Spleen (tissue), 7 donors: ENCODE data around the gene PTPN11.

Source experiments
- CTCF ChIP-seq, 11 experiments: fragments of 200-600 bp in 7 of 11; fragments of 450-650 bp in 4 of 11; sonication (generic) in 4 of 11; IDR thresholded peaks in 8 of 11; conservative IDR thresholded peaks in 3 of 11; 1 replicate in 7 of 11; 2 replicates in 4 of 11; pipeline versions ENCODE4 v1.4.0 to v1.8.0; 2016 to 2021; ENCODE audit warnings: antibody characterized with exemption in 11 of 11, inconsistent platforms in 4 of 11, mild to moderate bottlenecking in 1 of 11
- POLR2A ChIP-seq, 3 donors: fragments of 450-650 bp; IDR thresholded peaks; one replicate each; pipeline ENCODE4 v1.5.1; 2017; ENCODE audit warnings: antibody characterized with exemption in 3 of 3, mild to moderate bottlenecking in 1 of 3
- POLR2AphosphoS5 ChIP-seq, 3 donors: sonication (generic); formaldehyde crosslinking; IDR thresholded peaks; one replicate each; pipeline ENCODE4 v1.5.1; 2017; ENCODE audit warnings: antibody characterized with exemption in 3 of 3
- donor health status: DM: no; HTN: no; CAD: no; lungs with moderate emphysema.
- donor health status: DM: no; HTN: no; CAD: no.
- donor health status: DM: no; HTN: no; CAD: no.

- TF ChIP-seq CTCF (IDR thresholded peaks at IDR 0.05 in 8 of 11, conservative IDR thresholded peaks at IDR 0.05 in 3 of 11) (no peak), POLR2AphosphoS5 (IDR thresholded peaks at IDR 0.05) (no peak), POLR2A (IDR thresholded peaks at IDR 0.05) (no peak)
These were observed 105.1 kb downstream of the PTPN11 start for GRCh38 chr12:112523856-112524255.
